HEK293 (cell line): Measurements from ENCODE around the gene SLC48A1.

Experiments used
- CTCF ChIA-PET: fragments of 350-600 bp; formaldehyde crosslinking; extraction: SDS; loops from one replicate; lab custom pipeline; 2021; ENCODE audit warnings: antibody characterized with exemption; lab: Yijun Ruan, JAX
- POLR2A ChIA-PET: fragments of 300-600 bp; formaldehyde crosslinking; extraction: SDS; loops from one replicate; lab custom pipeline; 2020; ENCODE audit warnings: antibody characterized with exemption, inconsistent platforms; lab: Yijun Ruan, JAX
- H3K27ac ChIP-seq: fragments of 200-500 bp; sonication (Bioruptor generic); 2 replicates; pipeline ENCODE4 v1.5.1; 2014; ENCODE audit warnings: low read depth, low read length, control low read depth, inconsistent platforms; ENCODE audit errors: extremely low read depth
- H3K36me3 ChIP-seq, 2 experiments: fragments of 200-500 bp in 1 of 2; sonication (Bioruptor generic) in 1 of 2; 1 replicate in 1 of 2; 2 replicates in 1 of 2; pipeline ENCODE4 v1.5.1; 2014 to 2017; ENCODE audit warnings: inconsistent platforms in 2 of 2, low read length in 2 of 2; ENCODE audit not compliant: control insufficient read depth in 2 of 2, insufficient read depth in 1 of 2
- H3K4me1 ChIP-seq: fragments of 200-500 bp; sonication (Bioruptor generic); 2 replicates; pipeline ENCODE4 v1.5.1; 2014; ENCODE audit warnings: mild to moderate bottlenecking, low read length, inconsistent platforms; ENCODE audit not compliant: control insufficient read depth, insufficient read depth
- H3K4me3 ChIP-seq: 2 replicates; pipeline ENCODE4 v1.5.1; 2011; ENCODE audit warnings: low read depth, mild to moderate bottlenecking, control low read depth, low read length, moderate library complexity
- H3K9me3 ChIP-seq: fragments of 200-500 bp; sonication (Bioruptor generic); 2 replicates; pipeline ENCODE4 v1.5.1; 2014; ENCODE audit warnings: low read depth, low read length, inconsistent platforms; ENCODE audit not compliant: control insufficient read depth, insufficient read depth
- HOXC10 ChIP-seq: sonication (generic); formaldehyde crosslinking; IDR thresholded peaks from 2 replicates; pipeline ENCODE4 v1.8.1; 2023; ENCODE audit warnings: mild to moderate bottlenecking, missing genetic modification reagents
- KLF16 ChIP-seq: fragments of 450-650 bp; formaldehyde crosslinking; IDR thresholded peaks from 2 replicates; pipeline ENCODE4 v1.5.1; 2017; ENCODE audit warnings: missing biosample characterization, missing genetic modification characterization
- ZEB2 ChIP-seq: fragments of 450-650 bp; formaldehyde crosslinking; IDR thresholded peaks from 2 replicates; pipeline ENCODE4 v1.5.1; 2016; ENCODE audit warnings: missing biosample characterization, missing genetic modification characterization
- ZFP69B ChIP-seq: fragments of 450-650 bp; formaldehyde crosslinking; IDR thresholded peaks from 2 replicates; pipeline ENCODE4 v1.5.1; 2016; ENCODE audit warnings: missing biosample characterization, missing genetic modification characterization
- ZNF140 ChIP-seq: fragments of 450-650 bp; formaldehyde crosslinking; IDR thresholded peaks from 2 replicates; pipeline ENCODE4 v1.5.1; 2016; ENCODE audit warnings: missing biosample characterization, missing genetic modification characterization
- ZNF157 ChIP-seq: fragments of 450-650 bp; formaldehyde crosslinking; IDR thresholded peaks from 2 replicates; pipeline ENCODE4 v1.5.1; 2016; ENCODE audit warnings: missing biosample characterization, missing genetic modification characterization
- ZNF174 ChIP-seq: fragments of 450-650 bp; formaldehyde crosslinking; IDR thresholded peaks from 2 replicates; pipeline ENCODE4 v1.5.0; 2017; ENCODE audit warnings: missing biosample characterization, mild to moderate bottlenecking, missing genetic modification characterization
- ZNF211 ChIP-seq: fragments of 450-650 bp; formaldehyde crosslinking; IDR thresholded peaks from 2 replicates; pipeline ENCODE4 v1.5.1; 2016; ENCODE audit warnings: low read depth, missing biosample characterization, missing genetic modification characterization
- ZNF292 ChIP-seq: fragments of 450-650 bp; formaldehyde crosslinking; IDR thresholded peaks from 2 replicates; pipeline ENCODE4 v1.5.1; 2016; ENCODE audit warnings: low read depth, missing biosample characterization, missing genetic modification characterization, borderline replicate concordance
- ZNF658 ChIP-seq: fragments of 450-650 bp; formaldehyde crosslinking; IDR thresholded peaks from 2 replicates; pipeline ENCODE4; 2016; ENCODE audit warnings: missing biosample characterization, missing genetic modification characterization
- ZNF660 ChIP-seq: fragments of 450-650 bp; IDR thresholded peaks from 2 replicates; pipeline ENCODE4 v1.5.1; 2018; ENCODE audit warnings: missing biosample characterization, mild to moderate bottlenecking, missing genetic modification characterization
- TF ChIP-seq, protein P1 (sequence below): fragments of 450-650 bp; formaldehyde crosslinking; IDR thresholded peaks from 2 replicates; pipeline ENCODE4 v1.5.1; 2017; ENCODE audit warnings: missing biosample characterization, missing genetic modification characterization
- TF ChIP-seq, protein P2 (sequence below): fragments of 450-650 bp; formaldehyde crosslinking; IDR thresholded peaks from 2 replicates; pipeline ENCODE4 v1.5.0; 2017; ENCODE audit warnings: missing biosample characterization, missing genetic modification characterization, borderline replicate concordance
- TF ChIP-seq, protein P3 (sequence below): fragments of 450-650 bp; formaldehyde crosslinking; IDR thresholded peaks from 2 replicates; pipeline ENCODE4 v1.5.1; 2016; ENCODE audit warnings: missing biosample characterization, missing genetic modification characterization
- TF ChIP-seq, protein P4 (sequence below): fragments of 450-650 bp; formaldehyde crosslinking; IDR thresholded peaks from 2 replicates; pipeline ENCODE4 v1.5.1; 2016; ENCODE audit warnings: missing biosample characterization, missing genetic modification characterization

The SLC48A1 gene

DNA sequence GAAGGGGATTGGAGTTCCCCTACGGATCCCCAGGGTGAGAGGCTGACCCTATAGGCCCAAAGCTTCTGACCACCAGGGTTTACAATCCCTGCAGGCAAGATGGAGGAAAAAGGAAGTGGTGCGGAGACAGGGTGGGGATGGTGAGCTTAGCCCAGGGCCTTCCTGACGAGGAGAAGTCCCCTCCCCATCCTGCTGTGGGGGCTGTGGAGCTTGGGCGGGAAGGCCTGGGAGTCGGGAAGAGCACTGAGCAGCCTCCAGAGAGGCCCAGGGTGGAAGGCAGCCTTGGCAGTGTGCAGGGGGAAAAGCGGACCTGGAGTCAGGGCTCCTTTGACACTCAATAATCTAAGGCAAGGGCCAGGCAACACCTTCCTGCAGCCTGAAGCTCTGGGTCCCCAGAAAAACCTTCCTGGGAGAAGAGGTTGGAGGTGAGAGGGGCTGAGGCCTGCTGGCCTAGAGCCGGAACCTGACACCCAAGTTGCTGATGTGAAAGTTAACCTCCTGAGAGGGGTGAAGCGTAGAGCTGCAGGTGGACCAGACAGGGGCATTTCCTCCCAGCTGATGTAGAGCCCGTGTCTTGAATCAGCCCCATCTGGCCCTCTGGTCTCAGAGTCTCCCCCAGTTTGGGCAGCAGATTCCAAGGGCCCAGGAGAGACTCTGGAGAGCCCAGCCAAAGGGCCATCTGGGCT is 40.6 kb downstream of the SLC48A1 start (continued):
- TF ChIP-seq ZFP69B (tag by site-specific recombination): no peak
- TF ChIP-seq, protein P1, sequence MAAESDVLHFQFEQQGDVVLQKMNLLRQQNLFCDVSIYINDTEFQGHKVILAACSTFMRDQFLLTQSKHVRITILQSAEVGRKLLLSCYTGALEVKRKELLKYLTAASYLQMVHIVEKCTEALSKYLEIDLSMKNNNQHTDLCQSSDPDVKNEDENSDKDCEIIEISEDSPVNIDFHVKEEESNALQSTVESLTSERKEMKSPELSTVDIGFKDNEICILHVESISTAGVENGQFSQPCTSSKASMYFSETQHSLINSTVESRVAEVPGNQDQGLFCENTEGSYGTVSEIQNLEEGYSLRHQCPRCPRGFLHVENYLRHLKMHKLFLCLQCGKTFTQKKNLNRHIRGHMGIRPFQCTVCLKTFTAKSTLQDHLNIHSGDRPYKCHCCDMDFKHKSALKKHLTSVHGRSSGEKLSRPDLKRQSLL: 0 out of 2 replicates have a peak, but pooled peaks have one; percentile 15
- no peak for TF ChIP-seq ZNF660 (tag by site-specific recombination)
- no peak for TF ChIP-seq ZEB2 (tag by site-specific recombination)
- no peak for TF ChIP-seq ZNF292 (tag by site-specific recombination)
- TF ChIP-seq HOXC10 (CRISPR knock-in tag): no peak
- TF ChIP-seq ZNF174 (tag by site-specific recombination): no peak
- TF ChIP-seq, all 188 proteins: peak for 11

DNA sequence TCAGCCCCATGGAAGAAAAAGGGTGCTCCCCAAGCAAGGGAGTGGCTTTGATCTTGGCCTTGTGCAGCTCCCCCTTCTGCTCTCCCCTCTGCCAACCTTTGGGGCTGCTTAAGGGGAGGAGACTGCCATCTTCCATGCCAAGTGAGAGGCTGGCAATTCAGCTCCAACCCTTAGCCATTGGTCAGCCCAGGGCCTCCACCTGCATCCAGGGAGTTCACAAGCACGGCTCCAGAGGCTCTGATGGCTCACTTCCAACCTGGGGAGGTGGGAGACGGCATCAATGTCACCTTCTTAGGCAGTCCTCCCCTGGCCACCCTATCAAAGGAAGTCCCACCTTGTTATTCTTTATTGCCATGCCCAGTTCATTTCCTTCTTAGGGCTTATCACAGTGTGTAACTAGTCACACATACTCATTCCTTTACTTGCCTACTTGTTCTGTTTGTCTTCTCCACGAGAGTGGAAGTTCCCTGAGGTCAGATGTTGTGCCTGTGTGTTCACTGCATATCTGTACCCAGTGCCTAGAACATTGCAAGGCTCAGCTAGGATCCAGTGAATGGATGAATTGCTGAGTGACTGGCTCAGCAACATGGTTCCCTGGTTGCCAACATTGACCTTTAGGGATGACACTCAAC is 41.6 kb downstream of the SLC48A1 start:
- Histone ChIP-seq H3K27ac (no peak overlapping the region), H3K36me3 (peaks cover 0 to 7% of the 10 kb centered on the region in 2 experiments; a peak in 1 of 3 replicates), H3K9me3 (no peaks in the 10 kb centered on the region), H3K4me1 (peaks cover 18% of the 10 kb centered on the region), H3K4me3 (no peak overlapping the region)
- ChIA-PET CTCF (interaction anchor here (0.6 to 5.3 kb wide), 6 partner anchors 10 to 72 kb away, joined by 3 to 71 read pairs (median 4); no protein-coding TSS in a partner anchor), POLR2A (no interaction called here)
- TF ChIP-seq, protein P2, sequence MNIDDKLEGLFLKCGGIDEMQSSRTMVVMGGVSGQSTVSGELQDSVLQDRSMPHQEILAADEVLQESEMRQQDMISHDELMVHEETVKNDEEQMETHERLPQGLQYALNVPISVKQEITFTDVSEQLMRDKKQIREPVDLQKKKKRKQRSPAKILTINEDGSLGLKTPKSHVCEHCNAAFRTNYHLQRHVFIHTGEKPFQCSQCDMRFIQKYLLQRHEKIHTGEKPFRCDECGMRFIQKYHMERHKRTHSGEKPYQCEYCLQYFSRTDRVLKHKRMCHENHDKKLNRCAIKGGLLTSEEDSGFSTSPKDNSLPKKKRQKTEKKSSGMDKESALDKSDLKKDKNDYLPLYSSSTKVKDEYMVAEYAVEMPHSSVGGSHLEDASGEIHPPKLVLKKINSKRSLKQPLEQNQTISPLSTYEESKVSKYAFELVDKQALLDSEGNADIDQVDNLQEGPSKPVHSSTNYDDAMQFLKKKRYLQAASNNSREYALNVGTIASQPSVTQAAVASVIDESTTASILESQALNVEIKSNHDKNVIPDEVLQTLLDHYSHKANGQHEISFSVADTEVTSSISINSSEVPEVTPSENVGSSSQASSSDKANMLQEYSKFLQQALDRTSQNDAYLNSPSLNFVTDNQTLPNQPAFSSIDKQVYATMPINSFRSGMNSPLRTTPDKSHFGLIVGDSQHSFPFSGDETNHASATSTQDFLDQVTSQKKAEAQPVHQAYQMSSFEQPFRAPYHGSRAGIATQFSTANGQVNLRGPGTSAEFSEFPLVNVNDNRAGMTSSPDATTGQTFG (tag by site-specific recombination): no peak
- TF ChIP-seq KLF16 (tag by site-specific recombination) (no peak), ZNF140 (peak; percentile 32; the same call in 1 of the 2 replicates), ZNF157 (tag by site-specific recombination) (no peak), ZNF658 (tag by site-specific recombination) (no peak), ZNF211 (tag by site-specific recombination) (no peak)
- TF ChIP-seq, protein P3, sequence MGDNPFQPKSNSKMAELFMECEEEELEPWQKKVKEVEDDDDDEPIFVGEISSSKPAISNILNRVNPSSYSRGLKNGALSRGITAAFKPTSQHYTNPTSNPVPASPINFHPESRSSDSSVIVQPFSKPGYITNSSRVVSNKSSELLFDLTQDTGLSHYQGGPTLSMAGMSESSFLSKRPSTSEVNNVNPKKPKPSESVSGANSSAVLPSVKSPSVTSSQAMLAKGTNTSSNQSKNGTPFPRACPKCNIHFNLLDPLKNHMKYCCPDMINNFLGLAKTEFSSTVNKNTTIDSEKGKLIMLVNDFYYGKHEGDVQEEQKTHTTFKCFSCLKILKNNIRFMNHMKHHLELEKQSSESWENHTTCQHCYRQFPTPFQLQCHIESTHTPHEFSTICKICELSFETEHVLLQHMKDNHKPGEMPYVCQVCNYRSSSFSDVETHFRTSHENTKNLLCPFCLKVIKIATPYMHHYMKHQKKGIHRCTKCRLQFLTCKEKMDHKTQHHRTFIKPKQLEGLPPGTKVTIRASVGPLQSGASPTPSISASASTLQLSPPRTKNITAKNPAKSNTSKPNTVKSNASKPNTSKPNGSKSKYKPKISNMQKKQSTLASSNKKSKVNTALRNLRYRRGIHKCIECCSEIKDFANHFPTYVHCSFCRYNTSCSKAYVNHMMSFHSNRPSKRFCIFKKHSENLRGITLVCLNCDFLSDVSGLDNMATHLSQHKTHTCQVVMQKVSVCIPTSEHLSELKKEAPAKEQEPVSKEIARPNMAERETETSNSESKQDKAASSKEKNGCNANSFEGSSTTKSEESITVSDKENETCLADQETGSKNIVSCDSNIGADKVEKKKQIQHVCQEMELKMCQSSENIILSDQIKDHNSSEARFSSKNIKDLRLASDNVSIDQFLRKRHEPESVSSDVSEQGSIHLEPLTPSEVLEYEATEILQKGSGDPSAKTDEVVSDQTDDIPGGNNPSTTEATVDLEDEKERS (tag by site-specific recombination): no peak
- TF ChIP-seq, protein P4, sequence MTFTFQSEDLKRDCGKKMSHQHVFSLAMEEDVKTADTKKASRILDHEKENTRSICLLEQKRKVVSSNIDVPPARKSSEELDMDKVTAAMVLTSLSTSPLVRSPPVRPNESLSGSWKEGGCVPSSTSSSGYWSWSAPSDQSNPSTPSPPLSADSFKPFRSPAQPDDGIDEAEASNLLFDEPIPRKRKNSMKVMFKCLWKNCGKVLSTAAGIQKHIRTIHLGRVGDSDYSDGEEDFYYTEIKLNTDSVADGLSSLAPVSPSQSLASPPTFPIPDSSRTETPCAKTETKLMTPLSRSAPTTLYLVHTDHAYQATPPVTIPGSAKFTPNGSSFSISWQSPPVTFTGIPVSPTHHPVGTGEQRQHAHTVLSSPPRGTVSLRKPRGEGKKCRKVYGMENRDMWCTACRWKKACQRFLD (tag by site-specific recombination): no peak
- TF ChIP-seq, all 188 proteins: peak for 1
